GM23248 (cell line): Measurements from ENCODE around the gene SPACDR.

Source experiments
- EZH2 ChIP-seq: fragments of 200-600 bp; sonication (generic); IDR thresholded peaks from 2 replicates; pipeline ENCODE4 v1.6.1; 2018; ENCODE audit warnings: antibody characterized with exemption, mild to moderate bottlenecking; ENCODE audit not compliant: insufficient read depth, poor library complexity, severe bottlenecking
- EZH2phosphoT487 ChIP-seq: fragments of 200-600 bp; sonication (generic); IDR thresholded peaks from 2 replicates; pipeline ENCODE4 v1.6.1; 2018; ENCODE audit warnings: antibody characterized with exemption, moderate library complexity, mild to moderate bottlenecking, low read depth; ENCODE audit not compliant: insufficient read depth

DNA sequence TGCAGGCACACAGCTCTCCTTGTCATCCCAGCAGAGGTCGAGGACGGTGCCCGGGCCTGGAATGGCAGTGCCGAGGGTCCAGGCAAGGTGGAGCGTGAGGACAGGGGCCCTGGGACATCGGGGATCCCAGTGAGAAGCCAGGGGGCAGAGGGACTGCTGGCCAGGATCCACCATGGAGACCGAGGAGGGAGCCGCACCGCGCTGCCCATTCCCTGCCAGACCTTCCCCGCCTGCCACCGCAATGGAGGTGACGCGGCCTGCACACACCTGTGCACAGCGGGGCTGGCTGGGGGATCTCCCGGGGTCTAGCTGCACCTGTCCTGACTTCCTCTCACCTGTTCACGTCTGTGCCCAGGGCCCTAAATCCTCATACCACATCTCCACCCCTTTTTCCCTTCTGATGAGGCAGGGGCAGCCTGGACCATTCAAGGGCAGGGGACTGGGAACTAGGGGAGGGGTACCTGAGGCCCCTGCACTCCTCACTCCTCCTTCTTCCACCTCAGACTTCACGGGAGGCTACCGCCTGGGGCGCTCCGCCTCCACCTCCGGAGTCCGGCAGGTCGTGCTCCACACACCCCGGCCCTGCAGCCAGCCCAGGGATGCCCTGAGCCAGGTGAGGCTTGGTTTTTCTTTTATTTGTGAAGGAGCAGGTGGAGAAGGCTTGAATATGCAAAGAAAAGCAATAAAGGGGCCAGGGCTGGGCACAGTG is 26.6 kb upstream of the SPACDR start:
- no peak for TF ChIP-seq EZH2phosphoT487
- no peak for TF ChIP-seq EZH2
